Measurements from ENCODE around the gene SYTL4.
A peak's percentile ranks its signal among the peaks of the same experiment; 100 is the strongest.
"Not testable (repeated sequence)": the region's sequence is repeated elsewhere in the genome, so short reads cannot be mapped to it uniquely, and the experiment has no call there.

The SYTL4 gene

GRCh38 chrX:100731441-100732281, at the start of gene SYTL4:
TSS of gene SYTL4 (minus strand) at chrX:100732121. CDS start at chrX:100702037, 30,084 bp downstream.
- DNase-seq = no peak

DNA sequence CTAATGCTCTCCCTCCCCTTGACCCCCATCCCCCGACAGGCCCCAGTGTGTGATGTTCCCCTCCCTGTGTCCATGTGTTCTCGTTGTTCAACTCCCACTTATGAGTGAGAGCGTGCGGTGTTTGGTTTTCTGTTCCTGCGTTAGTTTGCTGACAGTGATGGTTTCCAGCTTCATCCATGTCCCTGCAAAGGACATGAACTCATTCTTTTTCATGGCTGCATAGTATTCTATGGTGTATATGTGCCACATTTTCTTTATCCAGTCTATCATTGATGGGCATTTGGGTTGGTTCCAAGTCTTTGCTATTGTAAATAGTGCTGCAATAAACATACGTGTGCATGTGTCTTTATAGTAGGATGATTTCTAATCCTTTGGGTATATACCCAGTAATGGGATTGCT, 37.5 kb upstream of the SYTL4 start:
- DNase-seq = not testable (repeated sequence)

DNA sequence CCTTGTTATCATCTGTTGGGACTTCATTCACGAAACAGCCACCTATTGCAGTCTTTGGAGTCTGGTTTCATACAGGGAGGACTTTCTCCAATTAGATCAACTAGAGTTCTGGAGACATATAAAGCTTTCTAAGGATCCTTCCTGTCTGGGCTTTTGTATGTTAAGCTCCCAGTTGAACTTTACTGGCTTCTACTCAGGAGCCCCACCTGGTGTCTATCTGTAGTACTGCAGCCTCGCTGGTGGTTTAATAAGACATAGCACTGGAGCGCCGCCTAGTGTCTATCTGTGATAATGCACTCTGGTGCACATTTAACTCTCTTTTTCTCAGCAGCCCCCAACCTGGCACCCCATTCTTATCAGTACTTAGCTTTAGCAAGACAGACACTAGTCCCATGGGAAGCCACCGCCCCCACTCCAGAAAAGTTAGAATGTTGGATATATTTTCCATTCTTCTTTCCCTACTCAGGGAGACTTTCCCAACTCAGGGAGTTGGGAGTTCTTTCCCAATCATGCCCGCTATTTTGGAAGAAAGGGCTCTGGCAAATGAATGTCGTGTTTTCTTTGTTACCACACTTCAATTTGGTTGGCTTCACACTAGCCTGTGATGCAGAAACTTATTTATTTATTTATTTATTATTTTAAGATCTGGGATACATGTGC, 36.9 kb upstream of the SYTL4 start:
- peak; percentile 83 for DNase-seq

DNA sequence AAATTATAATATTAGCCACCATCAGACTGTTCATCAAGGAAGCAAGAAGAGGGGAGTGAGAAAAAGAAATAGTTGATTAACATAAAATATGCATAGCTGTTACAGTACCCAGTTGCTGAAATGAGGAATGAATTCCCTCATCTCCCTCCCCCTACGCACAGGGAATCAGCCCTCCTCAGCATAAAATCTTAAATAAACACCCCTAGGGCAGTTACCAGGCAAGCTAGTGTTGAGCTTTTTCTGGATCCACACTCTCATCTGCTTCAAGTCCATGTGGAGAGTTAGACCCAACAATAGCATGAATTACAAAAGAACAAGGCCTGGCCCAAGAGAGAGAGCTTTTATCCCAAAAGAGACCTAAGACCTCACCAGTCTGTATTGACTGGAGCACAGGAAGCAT, 19.0 kb upstream of the SYTL4 start:
- DNase-seq = no peak

GRCh38 chrX:100748108-100748507, 16.2 kb upstream of the SYTL4 start:
- DNase-seq = no peak

GRCh38 chrX:100747703-100748102, 15.8 kb upstream of the SYTL4 start:
- no peak for DNase-seq

- DNase-seq = no peak
These were observed 15.2 kb upstream of the SYTL4 start for GRCh38 chrX:100747090-100747489.

- no peak for DNase-seq
These were observed 14.1 kb upstream of the SYTL4 start for GRCh38 chrX:100745806-100746537.

- DNase-seq = no peak
These were observed 13.3 kb upstream of the SYTL4 start for GRCh38 chrX:100745205-100745604.

DNA sequence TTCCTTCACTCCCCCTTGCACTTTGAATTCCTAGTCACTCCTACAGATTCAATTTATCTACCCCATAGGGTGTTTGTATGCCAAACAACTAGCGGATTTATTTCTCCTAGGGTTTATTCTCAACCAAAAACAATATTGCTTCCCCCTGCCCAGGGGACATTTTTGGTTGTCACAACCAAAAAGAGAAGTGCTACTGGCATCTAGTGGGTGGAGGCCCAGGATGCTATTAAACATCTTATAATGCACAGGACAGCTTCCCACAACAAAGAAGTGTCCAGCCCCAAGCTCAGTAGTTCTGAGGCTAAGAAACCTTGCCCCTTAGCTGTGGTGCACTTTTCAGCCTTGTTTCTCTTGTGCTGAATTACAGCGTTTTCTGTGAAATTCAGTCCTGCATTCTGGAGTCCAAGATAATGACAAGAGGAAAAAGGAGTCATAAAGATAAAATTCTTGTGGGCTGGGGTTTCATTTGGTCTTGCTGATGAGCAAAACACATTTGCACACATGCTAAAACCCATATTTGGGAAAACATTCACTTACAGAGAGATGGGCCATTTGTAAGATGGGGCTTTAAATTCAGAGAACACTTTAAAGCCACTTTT, 11.2 kb upstream of the SYTL4 start:
- no peak for DNase-seq

DNA sequence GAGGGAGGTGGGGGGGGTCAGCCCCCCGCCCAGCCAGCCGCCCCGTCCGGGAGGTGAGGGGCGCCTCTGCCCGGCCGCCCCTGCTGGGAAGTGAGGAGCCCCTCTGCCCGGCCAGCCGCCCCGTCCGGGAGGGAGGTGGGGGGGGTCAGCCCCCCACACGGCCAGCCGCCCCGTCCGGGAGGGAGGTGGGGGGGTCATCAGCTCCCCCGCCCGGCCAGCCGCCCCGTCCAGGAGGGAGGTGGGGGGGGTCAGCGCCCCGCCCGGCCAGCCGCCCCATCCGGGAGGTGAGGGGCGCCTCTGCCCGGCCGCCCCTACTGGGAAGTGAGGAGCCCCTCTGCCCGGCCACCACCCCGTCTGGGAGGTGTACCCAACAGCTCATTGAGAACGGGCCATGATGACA, 7.9 kb downstream of the SYTL4 start:
- not testable (repeated sequence) for DNase-seq

- DNase-seq = no peak
These were observed 10.6 kb downstream of the SYTL4 start for GRCh38 chrX:100721328-100721727.

- peak; percentile 32 for DNase-seq
These were observed 11.6 kb downstream of the SYTL4 start for GRCh38 chrX:100720301-100720700.

DNA sequence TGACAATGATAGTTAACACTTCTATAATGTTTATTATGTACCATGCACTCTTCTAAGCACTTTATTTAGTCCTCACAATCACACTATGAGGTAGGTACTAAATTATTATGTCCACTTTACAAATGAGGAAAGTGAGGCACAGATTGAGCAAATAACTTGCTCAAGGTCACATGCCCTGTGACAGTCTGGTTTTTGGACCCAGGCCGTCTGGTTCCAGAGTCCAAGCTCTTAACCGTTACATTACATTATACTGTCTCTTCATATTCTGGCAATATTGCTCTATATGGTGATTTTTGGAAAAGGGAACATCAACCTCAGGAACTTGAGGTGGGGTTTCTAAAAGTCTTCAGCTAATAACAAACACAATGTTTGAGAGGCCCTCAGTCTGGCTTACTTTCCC, 12.8 kb downstream of the SYTL4 start:
- no peak for DNase-seq

- no peak for DNase-seq
These were observed 14.6 kb downstream of the SYTL4 start for GRCh38 chrX:100717363-100717762.

GRCh38 chrX:100710816-100711215, 21.1 kb downstream of the SYTL4 start:
- DNase-seq = no peak

- no peak for DNase-seq
These were observed 27.2 kb downstream of the SYTL4 start for GRCh38 chrX:100704581-100705203.

GRCh38 chrX:100700809-100701208, 31.1 kb downstream of the SYTL4 start:
- no peak for DNase-seq

GRCh38 chrX:100698551-100698950, 33.4 kb downstream of the SYTL4 start:
- no peak for DNase-seq

GRCh38 chrX:100696699-100697351, 35.1 kb downstream of the SYTL4 start:
- DNase-seq = no peak

DNA sequence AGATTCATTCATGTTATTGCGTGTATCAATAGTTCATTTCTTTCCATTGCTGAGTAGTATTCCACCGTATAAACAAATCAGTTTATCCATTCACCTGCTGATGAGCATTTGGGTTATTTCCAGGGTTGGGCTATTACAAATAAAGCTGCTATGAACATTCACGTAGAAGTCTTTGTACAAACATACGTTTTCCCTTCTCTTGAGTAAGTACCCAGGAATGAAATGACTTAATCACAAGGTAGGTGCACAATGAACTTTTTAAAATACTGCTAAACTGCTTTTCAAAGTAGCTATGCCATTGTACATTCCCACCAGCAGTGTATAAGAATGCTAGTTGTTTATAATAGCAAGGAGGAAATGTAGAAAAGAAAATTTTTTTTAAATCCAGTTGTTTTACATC, 35.9 kb downstream of the SYTL4 start:
- no peak for DNase-seq

GRCh38 chrX:100695302-100695701, 36.6 kb downstream of the SYTL4 start:
- no peak for DNase-seq
